MCF 10A (cell line): ENCODE results near the gene IPO9. TPM values are rescaled to one million over a fixed set of nuclear protein-coding genes. Genes with fewer than 3 reads are reported as not detected.
"Not testable (repeated sequence)": the region's sequence is repeated elsewhere in the genome, so short reads cannot be mapped to it uniquely, and the experiment has no call there.

Source experiments
- BruUV-seq: library from RNA; stranded (reverse); fragments of 400-500 nt; replicated peaks from 2 replicates; lab custom pipeline; 2021; lab: Mats Ljungman, UMichigan
- CTCF ChIA-PET: fragments of 300-600 bp; sonication (Branson Sonifier 250); formaldehyde crosslinking; extraction: SDS; loops from one replicate; lab custom pipeline; 2021; ENCODE audit warnings: antibody characterized with exemption, inconsistent platforms; lab: Yijun Ruan, JAX
- POLR2A ChIA-PET: fragments of 300-600, 350-650 bp; sonication (Branson Sonifier 250); formaldehyde crosslinking; extraction: SDS; loops from one replicate; lab custom pipeline; 2020; ENCODE audit warnings: antibody characterized with exemption, inconsistent platforms; lab: Yijun Ruan, JAX
- DNase-seq: peaks from one replicate; pipeline ENCODE4 v3.0.0-alpha.2; 2018; ENCODE audit not compliant: unreplicated experiment
- H3K27ac Mint-ChIP-seq: one replicate; pipeline ENCODE4 v1.8.0; 2022; ENCODE audit warnings: mild to moderate bottlenecking, low read depth, mixed read lengths; ENCODE audit not compliant: unreplicated experiment
- H3K27me3 Mint-ChIP-seq: one replicate; pipeline ENCODE4 v1.8.0; 2022; ENCODE audit warnings: mixed read lengths; ENCODE audit not compliant: insufficient read depth, unreplicated experiment
- H3K36me3 Mint-ChIP-seq: one replicate; pipeline ENCODE4 v1.8.0; 2022; ENCODE audit warnings: mild to moderate bottlenecking, moderate library complexity, mixed read lengths; ENCODE audit not compliant: insufficient read depth, unreplicated experiment
- H3K4me1 Mint-ChIP-seq: one replicate; pipeline ENCODE4 v1.8.0; 2022; ENCODE audit warnings: mixed read lengths; ENCODE audit not compliant: insufficient read depth, unreplicated experiment
- H3K4me3 Mint-ChIP-seq: one replicate; pipeline ENCODE4 v1.8.0; 2022; ENCODE audit warnings: mild to moderate bottlenecking, moderate library complexity, mixed read lengths; ENCODE audit not compliant: unreplicated experiment
- H3K9me3 Mint-ChIP-seq: one replicate; pipeline ENCODE4 v1.8.0; 2022; ENCODE audit warnings: mixed read lengths; ENCODE audit not compliant: unreplicated experiment
- intact Hi-C: fragments of 100-400 bp; cut with micrococcal nuclease; formaldehyde crosslinking; loops from 2 replicates; pipeline ENCODE4 v1.14.1; 2022
- total RNA-seq: library from RNA; stranded (reverse); gene quantifications from 2 replicates; pipeline ENCODE4 v1.2.3, GENCODE V29; 2022
- TF ChIP-seq, protein P1 (sequence below): fragments of 200-600 bp; IDR thresholded peaks from one replicate; pipeline ENCODE4 v1.8.0; 2022; ENCODE audit warnings: antibody characterized with exemption, mild to moderate bottlenecking; ENCODE audit not compliant: unreplicated experiment

Gene IPO9
- total RNA-seq, 1 experiment from 2014 or later, result 117 TPM

DNA sequence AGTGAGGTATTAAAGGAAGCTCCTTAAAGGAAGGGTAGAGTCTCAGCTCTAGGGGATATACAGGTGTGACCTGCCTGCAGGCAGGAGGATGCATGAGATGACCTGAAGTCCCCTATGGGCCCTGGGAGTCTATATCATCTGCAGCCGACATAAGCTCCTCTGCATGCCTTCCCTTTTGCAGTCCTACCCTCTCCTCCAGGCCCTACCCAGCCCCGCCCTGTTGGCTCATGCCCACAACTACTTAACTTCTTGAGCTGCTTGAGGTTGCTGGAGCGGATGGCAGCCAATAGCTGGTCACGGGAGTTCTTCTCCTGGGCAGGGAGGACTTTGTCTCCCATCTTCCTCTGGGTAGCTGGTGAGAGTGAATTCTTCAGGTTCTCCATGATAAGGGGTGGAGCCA is 70.0 kb downstream of the IPO9 start:
- Mint-ChIP-seq H3K9me3 (peaks cover 8% of the 10 kb centered on the region), H3K36me3 (no peaks in the 10 kb centered on the region), H3K27me3 (peaks cover 13% of the 10 kb centered on the region), H3K4me1 (peaks cover 5% of the 10 kb centered on the region), H3K27ac (no peak overlapping the region), H3K4me3 (no peak overlapping the region)
- DNase-seq, result peak; percentile 42
- no TSS peak for BruUV-seq
- ChIA-PET CTCF (interaction anchor here (0.6 to 22.4 kb wide), 12 partner anchors 8 to 236 kb away, joined by 3 to 882 read pairs (median 30); partner anchors contain the start of genes IPO9 and TIMM17A), POLR2A (interaction anchor here (1.0 to 7.7 kb wide), 4 partner anchors 15 to 219 kb away, joined by 3 to 60 read pairs (median 4); partner anchors contain the start of gene TIMM17A)
- TF ChIP-seq, protein P1, sequence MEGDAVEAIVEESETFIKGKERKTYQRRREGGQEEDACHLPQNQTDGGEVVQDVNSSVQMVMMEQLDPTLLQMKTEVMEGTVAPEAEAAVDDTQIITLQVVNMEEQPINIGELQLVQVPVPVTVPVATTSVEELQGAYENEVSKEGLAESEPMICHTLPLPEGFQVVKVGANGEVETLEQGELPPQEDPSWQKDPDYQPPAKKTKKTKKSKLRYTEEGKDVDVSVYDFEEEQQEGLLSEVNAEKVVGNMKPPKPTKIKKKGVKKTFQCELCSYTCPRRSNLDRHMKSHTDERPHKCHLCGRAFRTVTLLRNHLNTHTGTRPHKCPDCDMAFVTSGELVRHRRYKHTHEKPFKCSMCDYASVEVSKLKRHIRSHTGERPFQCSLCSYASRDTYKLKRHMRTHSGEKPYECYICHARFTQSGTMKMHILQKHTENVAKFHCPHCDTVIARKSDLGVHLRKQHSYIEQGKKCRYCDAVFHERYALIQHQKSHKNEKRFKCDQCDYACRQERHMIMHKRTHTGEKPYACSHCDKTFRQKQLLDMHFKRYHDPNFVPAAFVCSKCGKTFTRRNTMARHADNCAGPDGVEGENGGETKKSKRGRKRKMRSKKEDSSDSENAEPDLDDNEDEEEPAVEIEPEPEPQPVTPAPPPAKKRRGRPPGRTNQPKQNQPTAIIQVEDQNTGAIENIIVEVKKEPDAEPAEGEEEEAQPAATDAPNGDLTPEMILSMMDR, result no peak
- intact Hi-C loops, result no loop called here

DNA sequence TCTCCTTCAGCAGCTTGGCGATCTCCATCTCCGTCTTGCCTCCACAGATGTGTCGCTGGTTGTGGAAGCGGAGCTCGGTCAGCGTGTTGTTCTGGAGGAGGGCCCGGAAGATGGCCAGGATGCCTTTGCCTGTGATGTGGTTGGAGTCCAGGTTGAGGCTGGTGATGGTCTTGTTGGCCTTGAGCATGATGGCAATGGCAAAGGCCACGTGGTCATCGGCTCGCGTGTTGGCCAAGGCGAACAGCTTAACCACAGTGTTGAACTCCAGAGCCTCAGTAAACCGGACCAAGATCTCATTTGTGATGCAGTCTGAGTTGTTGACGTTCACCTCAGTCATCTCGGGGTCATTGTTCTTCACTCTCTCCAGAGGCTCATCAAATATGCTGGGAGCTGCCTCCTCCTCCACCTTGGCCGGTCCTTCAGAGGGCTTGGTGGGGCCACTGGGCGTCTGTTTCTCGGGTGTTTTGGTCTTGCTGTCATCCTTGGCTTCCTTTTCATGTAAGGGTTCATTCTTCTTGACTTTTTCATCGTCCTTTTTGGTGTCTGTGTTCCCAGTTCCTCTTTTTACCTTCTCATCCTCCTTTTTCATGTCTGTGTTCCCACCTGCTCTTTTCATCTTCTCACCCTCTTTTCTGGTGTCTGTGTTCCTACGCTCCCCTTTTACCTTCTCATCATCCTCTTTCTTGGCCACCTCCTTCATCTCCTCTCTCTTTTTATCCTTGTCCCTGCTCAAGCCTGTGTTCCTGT is 70.9 kb downstream of the IPO9 start:
- no peaks in the 10 kb centered on the region for H3K36me3 Mint-ChIP-seq
- CTCF ChIA-PET, result interaction anchor here (0.6 to 22.4 kb wide), 7 partner anchors 13 to 102 kb away, joined by 3 to 882 read pairs (median 51); partner anchors contain the start of genes IPO9 and TIMM17A

GRCh38 chr1:201900476-201900875 is 71.5 kb downstream of the IPO9 start:
- Mint-ChIP-seq H3K9me3 (peaks cover 8% of the 10 kb centered on the region), H3K4me1 (peaks cover 5% of the 10 kb centered on the region), H3K36me3 (no peaks in the 10 kb centered on the region), H3K27ac (no peak overlapping the region), H3K27me3 (peaks cover 13% of the 10 kb centered on the region), H3K4me3 (no peak overlapping the region)
- ChIA-PET POLR2A (interaction anchor here (0.8 to 1.0 kb wide), 2 partner anchors 17 to 82 kb away, joined by 3 to 5 read pairs; partner anchors contain the start of gene RNPEP), CTCF (interaction anchor here (1.0 to 22.4 kb wide), 5 partner anchors 8 to 101 kb away, joined by 3 to 882 read pairs (median 68); partner anchors contain the start of gene TIMM17A)
- TF ChIP-seq, protein P1, result no peak
- DNase-seq, result no peak
- BruUV-seq, result no TSS peak
- intact Hi-C loops, result no loop called here

More for the DNA sequence above, 70.9 kb downstream of the IPO9 start:
- DNase-seq, result no peak
- TF ChIP-seq, protein P1, result no peak
- Mint-ChIP-seq H3K9me3 (peaks cover 8% of the 10 kb centered on the region), H3K4me3 (no peak overlapping the region), H3K27ac (no peak overlapping the region), H3K27me3 (peaks cover 13% of the 10 kb centered on the region), H3K4me1 (peaks cover 5% of the 10 kb centered on the region)
- POLR2A ChIA-PET, result interaction anchor here (1.0 to 7.7 kb wide), 4 partner anchors 16 to 218 kb away, joined by 3 to 60 read pairs (median 4); partner anchors contain the start of gene TIMM17A
- intact Hi-C loops, result no loop called here
- BruUV-seq, result no TSS peak

- intact Hi-C loops, H3K4me1 Mint-ChIP-seq, DNase-seq, H3K27ac Mint-ChIP-seq, BruUV-seq, H3K36me3 Mint-ChIP-seq, H3K4me3 Mint-ChIP-seq, H3K9me3 Mint-ChIP-seq: not testable (repeated sequence)
- ChIA-PET POLR2A (interaction anchor here (0.8 to 1.0 kb wide), 3 partner anchors 12 to 82 kb away, joined by 3 to 5 read pairs (median 4); partner anchors contain the start of genes RNPEP and SHISA4), CTCF (interaction anchor here (1.0 to 22.4 kb wide), 4 partner anchors 9 to 79 kb away, joined by 3 to 882 read pairs (median 66); partner anchors contain the start of gene TIMM17A)
- H3K27me3 Mint-ChIP-seq, result peaks cover 13% of the 10 kb centered on the region
Measured at GRCh38 chr1:201901036-201901435, 72.1 kb downstream of the IPO9 start.
